ENCODE results near the gene FOXS1. TPM values are rescaled to one million over a fixed set of nuclear protein-coding genes. Genes with fewer than 3 reads are reported as not detected.

Gene FOXS1
- polyA plus RNA-seq, 3 donors = 3.5 to 6.5 (median 5.3) TPM

DNA sequence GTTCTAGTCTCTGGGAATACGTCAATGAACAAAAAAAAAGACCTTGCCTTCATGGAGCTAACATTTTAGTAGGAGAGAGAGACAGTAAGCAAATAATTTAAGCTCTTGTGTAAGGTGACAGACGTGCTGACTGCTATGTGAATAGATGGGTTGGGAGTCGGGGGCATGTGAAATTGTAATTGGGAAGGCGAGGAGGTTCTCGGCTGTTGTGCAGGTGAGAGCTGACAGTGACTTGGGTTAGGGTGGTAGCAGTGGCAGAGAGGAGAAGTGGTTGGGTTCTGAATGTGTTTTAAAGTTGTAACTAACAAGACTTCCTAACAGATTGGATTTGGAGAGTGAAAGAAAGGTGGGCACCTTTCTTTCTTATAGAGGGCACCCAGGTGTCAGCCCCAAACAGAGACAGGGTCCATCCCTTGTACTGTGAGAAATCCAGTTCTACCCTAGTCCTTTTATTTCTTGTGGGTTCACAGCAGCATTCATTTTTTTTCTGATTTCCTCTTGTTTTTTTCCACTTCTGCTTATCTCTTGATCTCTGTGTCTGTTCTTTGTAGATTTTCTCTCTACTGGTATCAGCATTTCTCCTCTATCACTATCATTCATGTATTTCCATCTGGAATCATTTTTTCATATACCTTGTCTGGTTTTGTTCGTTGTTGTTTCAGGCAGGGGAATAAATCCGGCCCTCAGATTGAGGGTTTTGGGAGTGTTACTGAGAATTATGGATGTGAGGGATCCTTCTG, 41.7 kb downstream of the FOXS1 start:
- no peak for DNase-seq (ENCODE audit: low read depth in 3 of 3, low spot score in 2 of 3)

DNA sequence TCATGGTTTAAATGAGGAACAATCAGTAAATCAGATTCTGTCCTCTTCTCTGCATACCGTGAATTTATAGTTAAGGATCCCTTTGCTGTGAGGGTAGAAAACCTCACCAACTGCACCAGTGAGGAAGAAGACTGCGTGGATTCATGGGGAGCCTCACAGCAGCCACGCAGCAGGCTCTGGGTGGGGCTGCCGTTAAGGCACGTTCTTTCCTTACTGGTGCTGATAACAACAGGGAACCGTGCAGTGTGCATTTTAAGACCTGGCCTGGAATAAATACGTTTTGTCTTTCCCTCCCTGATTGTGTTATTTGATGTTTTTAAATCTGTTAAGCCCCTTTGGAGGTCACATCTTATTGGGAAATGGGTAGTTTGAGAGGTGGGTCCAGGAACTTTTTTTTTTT, 43.9 kb downstream of the FOXS1 start:
- no peak for DNase-seq (ENCODE audit: low read depth in 3 of 3, low spot score in 2 of 3)

DNA sequence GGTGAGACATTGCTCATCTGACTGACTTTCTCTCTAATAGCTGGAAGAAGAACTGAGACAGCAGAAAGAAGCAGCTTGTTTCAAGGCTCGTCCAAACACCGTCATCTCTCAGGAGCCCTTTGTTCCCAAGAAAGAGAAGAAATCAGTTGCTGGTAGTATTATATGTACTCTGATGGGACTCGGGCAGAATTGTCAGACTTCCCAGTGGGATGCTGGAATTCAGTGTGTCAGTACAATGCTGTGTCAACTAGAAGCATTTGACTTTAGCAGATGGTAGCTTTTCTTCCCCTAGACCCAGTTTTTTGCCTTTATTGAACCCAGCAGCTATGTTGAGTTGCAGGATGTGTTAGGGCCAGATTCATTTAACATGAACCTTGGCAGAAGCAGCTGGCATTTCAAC, 48.0 kb downstream of the FOXS1 start:
- no peak for DNase-seq (ENCODE audit: low read depth in 3 of 3, low spot score in 2 of 3)

Other genes with a start within 250 kb of the FOXS1 start
- gene ID1, start 240.3 kb downstream of the FOXS1 start, polyA plus RNA-seq (ENCODE audit: insufficient read length in 3 of 3) = 100 to 1,000 TPM; 147 to 215 (median 156) TPM
- 1 to 10 TPM; 1.5 to 2.7 (median 2.3) TPM for gene COX4I2, start 207.7 kb downstream of the FOXS1 start, polyA plus RNA-seq (ENCODE audit: insufficient read length in 3 of 3)
- 10 to 100 TPM; 71.6 to 82.0 (median 81.4) TPM for gene BCL2L1, start 122.7 kb downstream of the FOXS1 start, polyA plus RNA-seq (ENCODE audit: insufficient read length in 3 of 3)
- 10 to 100 TPM; 48.5 to 53.8 (median 51.6) TPM for gene TPX2, start 106.3 kb downstream of the FOXS1 start, polyA plus RNA-seq (ENCODE audit: insufficient read length in 3 of 3)
- gene MYLK2, start 26.2 kb downstream of the FOXS1 start, polyA plus RNA-seq (ENCODE audit: insufficient read length in 3 of 3) = under 1 TPM; 0.57 to 0.79 (median 0.62) TPM
- gene DUSP15, start 24.9 kb upstream of the FOXS1 start, polyA plus RNA-seq (ENCODE audit: insufficient read length in 3 of 3) = 10 to 100 TPM; 15.3 to 18.8 (median 16.4) TPM
- 1 to 10 TPM; 2.7 to 3.3 (median 2.9) TPM for gene TTLL9, start 25.0 kb upstream of the FOXS1 start, polyA plus RNA-seq (ENCODE audit: insufficient read length in 3 of 3)
- 10 to 100 TPM; 19.8 to 22.1 (median 20.4) TPM for gene PDRG1, start 106.4 kb upstream of the FOXS1 start, polyA plus RNA-seq (ENCODE audit: insufficient read length in 3 of 3)
- under 1 TPM; 0.24 to 0.33 (median 0.26) TPM for gene XKR7, start 122.5 kb upstream of the FOXS1 start, polyA plus RNA-seq (ENCODE audit: insufficient read length in 3 of 3)
- gene CCM2L, start 164.8 kb upstream of the FOXS1 start, polyA plus RNA-seq (ENCODE audit: insufficient read length in 3 of 3) = 1 to 10 TPM; 6.3 to 6.4 (median 6.3) TPM
- gene HCK, start 206.6 kb upstream of the FOXS1 start, polyA plus RNA-seq (ENCODE audit: insufficient read length in 3 of 3) = 1 to 10 TPM; 2.2 to 3.3 (median 2.6) TPM

Measured in right renal cortex interstitium (tissue), 3 donors.